ENCODE data around the gene NFE2L1. TPM values are rescaled to one million over a fixed set of nuclear protein-coding genes. Genes with fewer than 3 reads are reported as not detected.
A peak's percentile ranks its signal among the peaks of the same experiment; 100 is the strongest.
"Not testable (repeated sequence)": the region's sequence is repeated elsewhere in the genome, so short reads cannot be mapped to it uniquely, and the experiment has no call there.

Gene NFE2L1
- total RNA-seq, 5 donors from 2014 or later (not counting 1 experiment from before 2014, with no cell fraction given) = 30.3 to 61.6 (median 43.9) TPM

GRCh38 chr17:48072811-48073210 is 24.7 kb downstream of the NFE2L1 start:
- H3K4me3 Mint-ChIP-seq; H3K27ac Mint-ChIP-seq; H3K9me3 Mint-ChIP-seq; H3K4me3 ChIP-seq (ENCODE audit: control insufficient read depth in 1 of 2, extremely low read depth in 1 of 2, low read length in 1 of 2); H3K27ac ChIP-seq (ENCODE audit: low read length); H3K4me1 ChIP-seq (ENCODE audit: control insufficient read depth in 1 of 2, extremely low read depth in 1 of 2, insufficient read depth in 2 of 2, low read length in 2 of 2); H3K4me1 Mint-ChIP-seq; H3K27me3 ChIP-seq (replicated peaks in 1 of 2; ENCODE audit: control insufficient read depth in 2 of 2, extremely low read depth in 1 of 2, insufficient read depth in 2 of 2, low read length in 1 of 2); ATAC-seq (replicated peaks in 1 of 4); H3K27me3 Mint-ChIP-seq; H3K9me3 ChIP-seq; POLR2A ChIA-PET; DNase-seq: not testable (repeated sequence)
- peaks cover 28% of the 10 kb centered on the region for H3K36me3 Mint-ChIP-seq
- H3K36me3 ChIP-seq (ENCODE audit: control insufficient read depth in 2 of 2, extremely low read depth in 1 of 2, insufficient read depth in 1 of 2, low read length in 1 of 2) = peaks cover 8 to 46% of the 10 kb centered on the region in 2 donors
- CTCF ChIA-PET = interaction anchor here (0.7 to 4.1 kb wide), 5 partner anchors 9 to 922 kb away, joined by 3 to 37 read pairs (median 5); no protein-coding TSS in a partner anchor
- whole genome bisulfite sequencing (ENCODE audit: insufficient coverage) = 92% methylated on average over 5 of the region's 9 CpGs

GRCh38 chr17:48073566-48074094 is 25.5 kb downstream of the NFE2L1 start:
- ChIA-PET POLR2A (interaction anchor here in 1 of 2 donors (0.6 to 0.7 kb wide), 2 partner anchors 25 to 67 kb away, joined by 4 to 11 read pairs; no protein-coding TSS in a partner anchor), CTCF (interaction anchor here (0.5 to 4.1 kb wide), 11 partner anchors 35 to 922 kb away, joined by 3 to 37 read pairs (median 5); partner anchors contain the start of gene HOXB9 (in 1 of the 2))
- not testable (repeated sequence) for H3K27ac Mint-ChIP-seq; H3K27me3 ChIP-seq (replicated peaks in 1 of 2; ENCODE audit: control insufficient read depth in 2 of 2, extremely low read depth in 1 of 2, insufficient read depth in 2 of 2, low read length in 1 of 2); H3K4me1 ChIP-seq (ENCODE audit: control insufficient read depth in 1 of 2, extremely low read depth in 1 of 2, insufficient read depth in 2 of 2, low read length in 2 of 2); H3K4me3 ChIP-seq (ENCODE audit: control insufficient read depth in 1 of 2, extremely low read depth in 1 of 2, low read length in 1 of 2); H3K9me3 Mint-ChIP-seq; ATAC-seq (replicated peaks in 1 of 4); DNase-seq; H3K27ac ChIP-seq (ENCODE audit: low read length); H3K27me3 Mint-ChIP-seq; H3K4me3 Mint-ChIP-seq; H3K4me1 Mint-ChIP-seq; H3K9me3 ChIP-seq
- peaks cover 6 to 42% of the 10 kb centered on the region in 2 donors for H3K36me3 ChIP-seq (ENCODE audit: control insufficient read depth in 2 of 2, extremely low read depth in 1 of 2, insufficient read depth in 1 of 2, low read length in 1 of 2)
- WGBS (ENCODE audit: insufficient coverage) = 100% methylated on average over 2 of the region's 5 CpGs
- peaks cover 26% of the 10 kb centered on the region for H3K36me3 Mint-ChIP-seq

GRCh38 chr17:48074322-48075081 is 26.3 kb downstream of the NFE2L1 start:
- DNase-seq (peak; percentile 32 to 84 (median 68)), ATAC-seq (replicated peaks in 1 of 4) (peak; percentile 71 to 81 (median 76))
- Histone ChIP-seq H3K27me3 (replicated peaks in 1 of 2; ENCODE audit: control insufficient read depth in 2 of 2, extremely low read depth in 1 of 2, insufficient read depth in 2 of 2, low read length in 1 of 2) (no peaks in the 10 kb centered on the region), H3K36me3 (ENCODE audit: control insufficient read depth in 2 of 2, extremely low read depth in 1 of 2, insufficient read depth in 1 of 2, low read length in 1 of 2) (peaks cover 6 to 40% of the 10 kb centered on the region in 2 donors), H3K27ac (ENCODE audit: low read length) (no peak overlapping the region), H3K4me1 (ENCODE audit: control insufficient read depth in 1 of 2, extremely low read depth in 1 of 2, insufficient read depth in 2 of 2, low read length in 2 of 2) (no peaks in the 10 kb centered on the region), H3K9me3 (no peaks in the 10 kb centered on the region), H3K4me3 (ENCODE audit: control insufficient read depth in 1 of 2, extremely low read depth in 1 of 2, low read length in 1 of 2) (no peak overlapping the region)
- H3K27me3 Mint-ChIP-seq = no peaks in the 10 kb centered on the region
- no peaks in the 10 kb centered on the region for H3K9me3 Mint-ChIP-seq
- ChIA-PET POLR2A (interaction anchor here in 1 of 2 donors (0.6 kb wide), 1 partner anchor 285 kb away, joined by 5 read pairs; no protein-coding TSS in a partner anchor), CTCF (interaction anchor here (0.5 to 4.1 kb wide), 10 partner anchors 30 to 957 kb away, joined by 3 to 37 read pairs (median 4); partner anchors contain the start of gene HOXB9 (in 1 of the 2))
- no CpG with 5 or more reads among the region's 7 CpGs for WGBS (ENCODE audit: insufficient coverage)
- H3K4me1 Mint-ChIP-seq = no peaks in the 10 kb centered on the region
- no peak overlapping the region for H3K27ac Mint-ChIP-seq
- no peak overlapping the region for H3K4me3 Mint-ChIP-seq
- H3K36me3 Mint-ChIP-seq = peaks cover 24% of the 10 kb centered on the region

GRCh38 chr17:48077152-48077551 is 29.0 kb downstream of the NFE2L1 start:
- H3K27me3 ChIP-seq (replicated peaks in 1 of 2; ENCODE audit: control insufficient read depth in 2 of 2, extremely low read depth in 1 of 2, insufficient read depth in 2 of 2, low read length in 1 of 2); POLR2A ChIA-PET; H3K27ac Mint-ChIP-seq; H3K4me3 ChIP-seq (ENCODE audit: control insufficient read depth in 1 of 2, extremely low read depth in 1 of 2, low read length in 1 of 2); H3K9me3 ChIP-seq; H3K4me1 Mint-ChIP-seq; DNase-seq; H3K9me3 Mint-ChIP-seq; H3K4me1 ChIP-seq (ENCODE audit: control insufficient read depth in 1 of 2, extremely low read depth in 1 of 2, insufficient read depth in 2 of 2, low read length in 2 of 2); H3K27ac ChIP-seq (ENCODE audit: low read length); H3K27me3 Mint-ChIP-seq; H3K4me3 Mint-ChIP-seq; ATAC-seq (replicated peaks in 1 of 4): not testable (repeated sequence)
- peaks cover 20% of the 10 kb centered on the region for H3K36me3 Mint-ChIP-seq
- CTCF ChIA-PET = interaction anchor here (0.6 to 1.6 kb wide), 7 partner anchors 35 to 376 kb away, joined by 3 to 10 read pairs (median 3); no protein-coding TSS in a partner anchor
- 100% methylated on average over 5 of the region's 10 CpGs for WGBS (ENCODE audit: insufficient coverage)
- peaks cover 6 to 19% of the 10 kb centered on the region in 2 donors for H3K36me3 ChIP-seq (ENCODE audit: control insufficient read depth in 2 of 2, extremely low read depth in 1 of 2, insufficient read depth in 1 of 2, low read length in 1 of 2)

GRCh38 chr17:48081858-48082257 is 33.7 kb downstream of the NFE2L1 start:
- Mint-ChIP-seq H3K36me3 (peaks cover 2% of the 10 kb centered on the region), H3K4me1 (peaks cover 7 to 20% (median 17%) of the 10 kb centered on the region in 3 donors), H3K27me3 (no peaks in the 10 kb centered on the region), H3K27ac (no peak overlapping the region), H3K9me3 (no peaks in the 10 kb centered on the region), H3K4me3 (no peak overlapping the region)
- no peak overlapping the region for H3K27ac ChIP-seq (ENCODE audit: low read length)
- ATAC-seq (replicated peaks in 1 of 4) (no peak), DNase-seq (no peak)
- H3K4me3 ChIP-seq (ENCODE audit: control insufficient read depth in 1 of 2, extremely low read depth in 1 of 2, low read length in 1 of 2) = no peak overlapping the region
- ChIA-PET CTCF (interaction anchor here (0.5 to 1.9 kb wide), 6 partner anchors 15 to 544 kb away, joined by 3 to 7 read pairs (median 4); no protein-coding TSS in a partner anchor), POLR2A (no interaction called here)
- no peaks in the 10 kb centered on the region for H3K27me3 ChIP-seq (replicated peaks in 1 of 2; ENCODE audit: control insufficient read depth in 2 of 2, extremely low read depth in 1 of 2, insufficient read depth in 2 of 2, low read length in 1 of 2)
- no peaks in the 10 kb centered on the region for H3K9me3 ChIP-seq
- no peaks in the 10 kb centered on the region for H3K36me3 ChIP-seq (ENCODE audit: control insufficient read depth in 2 of 2, extremely low read depth in 1 of 2, insufficient read depth in 1 of 2, low read length in 1 of 2)
- peaks cover 5 to 7% of the 10 kb centered on the region in 2 experiments for H3K4me1 ChIP-seq (ENCODE audit: control insufficient read depth in 1 of 2, extremely low read depth in 1 of 2, insufficient read depth in 2 of 2, low read length in 2 of 2)
- no CpG with 5 or more reads among the region's 5 CpGs for WGBS (ENCODE audit: insufficient coverage)

- Histone ChIP-seq H3K36me3 (ENCODE audit: control insufficient read depth in 2 of 2, extremely low read depth in 1 of 2, insufficient read depth in 1 of 2, low read length in 1 of 2) (no peaks in the 10 kb centered on the region), H3K4me3 (ENCODE audit: control insufficient read depth in 1 of 2, extremely low read depth in 1 of 2, low read length in 1 of 2) (no peak overlapping the region), H3K4me1 (ENCODE audit: control insufficient read depth in 1 of 2, extremely low read depth in 1 of 2, insufficient read depth in 2 of 2, low read length in 2 of 2) (peaks cover 5 to 7% of the 10 kb centered on the region in 2 experiments), H3K27me3 (replicated peaks in 1 of 2; ENCODE audit: control insufficient read depth in 2 of 2, extremely low read depth in 1 of 2, insufficient read depth in 2 of 2, low read length in 1 of 2) (no peaks in the 10 kb centered on the region), H3K9me3 (no peaks in the 10 kb centered on the region), H3K27ac (ENCODE audit: low read length) (no peak overlapping the region)
- POLR2A ChIA-PET = interaction anchor here (0.6 kb wide), 2 partner anchors 165 to 328 kb away, joined by 3 read pairs; no protein-coding TSS in a partner anchor
- no peaks in the 10 kb centered on the region for H3K9me3 Mint-ChIP-seq
- peaks cover 7 to 22% (median 17%) of the 10 kb centered on the region in 3 donors for H3K4me1 Mint-ChIP-seq
- H3K36me3 Mint-ChIP-seq = peaks cover 3% of the 10 kb centered on the region
- ATAC-seq (replicated peaks in 1 of 4) (no peak), DNase-seq (no peak)
- no peak overlapping the region for H3K4me3 Mint-ChIP-seq
- no peaks in the 10 kb centered on the region for H3K27me3 Mint-ChIP-seq
- WGBS (ENCODE audit: insufficient coverage) = no CpG with 5 or more reads among the region's 2 CpGs
- CTCF ChIA-PET = interaction anchor here in 1 of 2 donors (0.5 to 2.0 kb wide), 3 partner anchors 20 to 59 kb away, joined by 4 to 8 read pairs (median 5); partner anchors contain the start of gene SNX11
- no peak overlapping the region for H3K27ac Mint-ChIP-seq
These were observed 36.8 kb downstream of the NFE2L1 start for GRCh38 chr17:48084932-48085331.

All from T-cell (primary cell).